ENCODE results near the gene HNF1A. TPM values are rescaled to one million over a fixed set of nuclear protein-coding genes. Genes with fewer than 3 reads are reported as not detected.

Gene HNF1A
- polyA plus RNA-seq, 3 donors = 0.03 TPM; not detected in 2

- Mint-ChIP-seq H3K4me1 (peaks cover 1% of the 10 kb centered on the region), H3K27me3 (ENCODE audit: low read depth in 3 of 3) (peaks cover 2 to 3% (median 3%) of the 10 kb centered on the region in 3 donors), H3K4me3 (no peak overlapping the region), H3K9me3 (peaks cover 0 to 1% (median 0%) of the 10 kb centered on the region in 7 donors), H3K36me3 (peaks cover 29 to 42% of the 10 kb centered on the region in 2 donors), H3K27ac (no peak overlapping the region)
- no peaks in the 10 kb centered on the region for H3K9me3 ChIP-seq (replicated peaks in 1 of 2; ENCODE audit: control insufficient read depth in 1 of 2, insufficient read depth in 1 of 2, low read length in 2 of 2)
- no peaks in the 10 kb centered on the region for H3K27me3 ChIP-seq (ENCODE audit: control insufficient read depth in 2 of 2, insufficient read depth in 2 of 2, low read length in 2 of 2)
- intact Hi-C loops (cut with micrococcal nuclease) = loop anchor here in 1 of 2 donors (10.0 kb wide), 1 partner anchor 234 kb away; no protein-coding TSS in a partner anchor
- no peaks in the 10 kb centered on the region for H3K4me1 ChIP-seq (ENCODE audit: control insufficient read depth in 1 of 2, insufficient read depth in 2 of 2, low read length in 2 of 2)
- no peaks in the 10 kb centered on the region for H3K79me2 ChIP-seq (ENCODE audit: insufficient read depth, low read length)
- H3K27ac ChIP-seq (ENCODE audit: low read depth in 1 of 2, low read length in 2 of 2) = no peak overlapping the region
- no peak overlapping the region for H2AFZ ChIP-seq (ENCODE audit: insufficient read depth, low read depth, low read length, poor library complexity, severe bottlenecking)
- WGBS (ENCODE audit: insufficient coverage) = 89% methylated on average over 7 of the region's 11 CpGs
- H3K4me3 ChIP-seq (replicated peaks in 1 of 3; ENCODE audit: low read depth in 2 of 3, low read length in 3 of 3) = no peak overlapping the region
- no peak overlapping the region for H3K4me2 ChIP-seq (replicated peaks; ENCODE audit: extremely low read depth, low read length, poor library complexity, severe bottlenecking)
- DNase-seq = no peak
- no peaks in the 10 kb centered on the region for H4K20me1 ChIP-seq (ENCODE audit: insufficient read depth, low read length)
- H3K36me3 ChIP-seq (replicated peaks in 1 of 2; ENCODE audit: control insufficient read depth in 1 of 2, insufficient read depth in 2 of 2, low read length in 2 of 2) = peaks cover 26 to 42% of the 10 kb centered on the region in 2 donors
- H3K9ac ChIP-seq (ENCODE audit: insufficient read depth, low read length, poor library complexity, severe bottlenecking) = no peak overlapping the region
- TF ChIP-seq CTCF (IDR thresholded peaks at IDR 0.05) = no peak
Measured at GRCh38 chr12:121000530-121000929, 22.2 kb downstream of the HNF1A start.

GRCh38 chr12:121001060-121001459, 22.7 kb downstream of the HNF1A start:
- no peak overlapping the region for H3K9ac ChIP-seq (ENCODE audit: insufficient read depth, low read length, poor library complexity, severe bottlenecking)
- 83% methylated on average over 8 of the region's 11 CpGs for WGBS (ENCODE audit: insufficient coverage)
- no peaks in the 10 kb centered on the region for H3K79me2 ChIP-seq (ENCODE audit: insufficient read depth, low read length)
- no peak overlapping the region for H3K27ac Mint-ChIP-seq
- no peak overlapping the region for H3K4me3 Mint-ChIP-seq
- peaks cover 0 to 1% (median 0%) of the 10 kb centered on the region in 7 donors for H3K9me3 Mint-ChIP-seq
- no peak for DNase-seq
- intact Hi-C loops (cut with micrococcal nuclease) = loop anchor here in 1 of 2 donors (10.0 kb wide), 1 partner anchor 234 kb away; no protein-coding TSS in a partner anchor
- H3K4me1 ChIP-seq (ENCODE audit: control insufficient read depth in 1 of 2, insufficient read depth in 2 of 2, low read length in 2 of 2) = no peaks in the 10 kb centered on the region
- H3K27me3 ChIP-seq (ENCODE audit: control insufficient read depth in 2 of 2, insufficient read depth in 2 of 2, low read length in 2 of 2) = no peaks in the 10 kb centered on the region
- no peak overlapping the region for H3K4me3 ChIP-seq (replicated peaks in 1 of 3; ENCODE audit: low read depth in 2 of 3, low read length in 3 of 3)
- no peak overlapping the region for H3K4me2 ChIP-seq (replicated peaks; ENCODE audit: extremely low read depth, low read length, poor library complexity, severe bottlenecking)
- no peak overlapping the region for H3K27ac ChIP-seq (ENCODE audit: low read depth in 1 of 2, low read length in 2 of 2)
- H3K27me3 Mint-ChIP-seq (ENCODE audit: low read depth in 3 of 3) = peaks cover 2 to 5% (median 3%) of the 10 kb centered on the region in 3 donors
- peaks cover 29 to 47% of the 10 kb centered on the region in 2 donors for H3K36me3 Mint-ChIP-seq
- H2AFZ ChIP-seq (ENCODE audit: insufficient read depth, low read depth, low read length, poor library complexity, severe bottlenecking) = no peak overlapping the region
- H4K20me1 ChIP-seq (ENCODE audit: insufficient read depth, low read length) = no peaks in the 10 kb centered on the region
- peaks cover 1% of the 10 kb centered on the region for H3K4me1 Mint-ChIP-seq
- TF ChIP-seq CTCF (IDR thresholded peaks at IDR 0.05) = no peak
- peaks cover 26 to 47% of the 10 kb centered on the region in 2 donors for H3K36me3 ChIP-seq (replicated peaks in 1 of 2; ENCODE audit: control insufficient read depth in 1 of 2, insufficient read depth in 2 of 2, low read length in 2 of 2)
- no peaks in the 10 kb centered on the region for H3K9me3 ChIP-seq (replicated peaks in 1 of 2; ENCODE audit: control insufficient read depth in 1 of 2, insufficient read depth in 1 of 2, low read length in 2 of 2)

Measured in CD14-positive monocyte (primary cell).